Esophagus squamous epithelium (tissue), 4 donors: ENCODE results near the gene RPS6KA4.

ENCODE experiments used
- POLR2A ChIP-seq, 4 donors: fragments of 450-650 bp; IDR thresholded peaks; one replicate each; pipeline ENCODE4 v1.6.1; 2017; ENCODE audit warnings: antibody characterized with exemption in 4 of 4, mild to moderate bottlenecking in 4 of 4, moderate library complexity in 3 of 4
- TF ChIP-seq, protein P1 (sequence below), 6 experiments: fragments of 450-650 bp in 4 of 6; fragments of 200-600 bp in 2 of 6; sonication (generic) in 2 of 6; IDR thresholded peaks; one replicate each; pipeline ENCODE4 v1.5.1; 2016 to 2019; ENCODE audit warnings: antibody characterized with exemption in 6 of 6, mild to moderate bottlenecking in 4 of 6, moderate library complexity in 4 of 6

DNA sequence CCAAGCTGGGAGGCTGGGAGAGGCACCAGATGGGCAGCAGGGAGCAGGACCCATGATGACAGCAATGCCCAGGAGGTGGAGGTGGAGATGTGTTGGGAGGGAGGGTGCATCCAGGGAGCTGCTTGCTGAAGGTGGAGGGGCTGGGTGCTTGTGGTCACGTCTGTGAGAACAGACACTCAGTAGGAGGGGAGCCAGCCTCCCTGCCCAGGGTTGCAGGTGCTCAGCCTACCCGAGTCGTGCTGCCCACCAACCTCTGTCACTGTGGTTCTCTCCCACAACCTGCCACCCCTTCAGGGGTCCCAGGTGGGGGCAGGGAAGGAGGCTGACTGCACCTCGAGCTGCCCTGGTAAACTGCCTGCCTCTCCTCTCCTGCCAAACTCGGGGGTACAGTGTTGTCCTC is 35.6 kb upstream of the RPS6KA4 start:
- TF ChIP-seq POLR2A (IDR thresholded peaks at IDR 0.05), result no peak
- TF ChIP-seq, protein P1, sequence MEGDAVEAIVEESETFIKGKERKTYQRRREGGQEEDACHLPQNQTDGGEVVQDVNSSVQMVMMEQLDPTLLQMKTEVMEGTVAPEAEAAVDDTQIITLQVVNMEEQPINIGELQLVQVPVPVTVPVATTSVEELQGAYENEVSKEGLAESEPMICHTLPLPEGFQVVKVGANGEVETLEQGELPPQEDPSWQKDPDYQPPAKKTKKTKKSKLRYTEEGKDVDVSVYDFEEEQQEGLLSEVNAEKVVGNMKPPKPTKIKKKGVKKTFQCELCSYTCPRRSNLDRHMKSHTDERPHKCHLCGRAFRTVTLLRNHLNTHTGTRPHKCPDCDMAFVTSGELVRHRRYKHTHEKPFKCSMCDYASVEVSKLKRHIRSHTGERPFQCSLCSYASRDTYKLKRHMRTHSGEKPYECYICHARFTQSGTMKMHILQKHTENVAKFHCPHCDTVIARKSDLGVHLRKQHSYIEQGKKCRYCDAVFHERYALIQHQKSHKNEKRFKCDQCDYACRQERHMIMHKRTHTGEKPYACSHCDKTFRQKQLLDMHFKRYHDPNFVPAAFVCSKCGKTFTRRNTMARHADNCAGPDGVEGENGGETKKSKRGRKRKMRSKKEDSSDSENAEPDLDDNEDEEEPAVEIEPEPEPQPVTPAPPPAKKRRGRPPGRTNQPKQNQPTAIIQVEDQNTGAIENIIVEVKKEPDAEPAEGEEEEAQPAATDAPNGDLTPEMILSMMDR (IDR thresholded peaks at IDR 0.05), result no peak
